Measurements from ENCODE around the gene ULK4.

DNA sequence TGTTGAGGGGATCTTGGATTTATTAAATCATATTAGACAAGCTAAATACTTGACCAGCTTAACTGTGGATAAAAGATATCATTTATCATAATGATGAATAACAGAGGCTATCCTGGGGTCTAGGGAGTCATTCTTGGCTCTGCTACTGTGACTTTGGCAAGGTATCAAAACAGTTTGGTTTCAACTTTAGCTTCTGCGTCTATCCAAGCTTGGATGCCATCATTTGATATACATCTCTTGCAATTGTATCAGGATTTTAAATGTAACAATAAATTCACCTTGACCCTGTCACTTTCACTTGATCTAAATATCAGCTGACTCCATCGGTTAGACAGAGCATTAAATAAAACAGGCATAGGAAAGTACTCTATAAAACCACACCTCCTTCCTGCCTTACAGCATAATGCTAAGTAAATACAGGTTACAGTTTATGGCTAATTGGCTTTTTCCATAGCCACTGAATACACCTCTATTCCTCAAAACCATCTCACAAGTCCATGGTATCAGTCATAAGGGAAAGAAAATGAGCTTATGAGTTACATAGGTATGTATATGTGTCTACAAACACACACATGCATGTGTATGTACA, 499.7 kb downstream of the ULK4 start:
- TF ChIP-seq RAD21 (IDR thresholded peaks at IDR 0.05; ENCODE audit: low read length) (no peak), CTCF (conservative IDR thresholded peaks at IDR 0.05; ENCODE audit: low read depth, low read length) (no peak), MXI1 (IDR thresholded peaks at IDR 0.05; ENCODE audit: borderline replicate concordance, low read depth, low read length) (no peak)
